GM12878 (cell line): ENCODE measurements around the gene FOXP1. TPM values are rescaled to one million over a fixed set of nuclear protein-coding genes. Genes with fewer than 3 reads are reported as not detected.

Experiments used
- ATAC-seq: fragments of 200-7000 bp; cut with Tn5 transposase; 3 replicates; pipeline ENCODE4 v1.9.1; 2020; ENCODE audit warnings: mild to moderate bottlenecking, moderate library complexity
- BruUV-seq: library from RNA; stranded (reverse); fragments of 400-500 nt; replicated peaks from 2 replicates; lab custom pipeline; 2021; lab: Mats Ljungman, UMichigan
- CTCF ChIA-PET: fragments of 300-600 bp; sonication (Branson Sonifier 250); formaldehyde crosslinking; extraction: SDS; loops from one replicate; lab custom pipeline; 2021; ENCODE audit warnings: inconsistent platforms; lab: Yijun Ruan, JAX
- POLR2A ChIA-PET: fragments of 350-600 bp; formaldehyde crosslinking; extraction: SDS; loops from one replicate; lab custom pipeline; 2021; ENCODE audit warnings: inconsistent platforms; lab: Charles Lee
- RAD21 ChIA-PET: fragments of 300-600 bp; sonication (Branson Sonifier 250); formaldehyde crosslinking; loops from one replicate; lab custom pipeline; 2023; ENCODE audit warnings: antibody characterized with exemption; ENCODE audit not compliant: unreplicated experiment; lab: Charles Lee
- SMC1A ChIA-PET: fragments of 300-600 bp; sonication (Branson Sonifier 250); formaldehyde crosslinking; loops from one replicate; lab custom pipeline; 2023; ENCODE audit not compliant: unreplicated experiment, uncharacterized antibody; lab: Charles Lee
- DNase-seq: peaks from one replicate; pipeline ENCODE4 v3.0.0-alpha.2; 2011; ENCODE audit warnings: low read depth, low spot score
- FAIRE-seq: peaks from 3 replicates; lab custom pipeline; 2011; peaks lifted over from hg19 to GRCh38; lab: Jason Lieb, UNC
- H2AFZ ChIP-seq: 2 replicates; pipeline ENCODE4 v1.6.0; 2011; ENCODE audit warnings: low read depth, low read length, control low read depth; ENCODE audit not compliant: control insufficient read depth
- H3K27ac ChIP-seq: 2 replicates; pipeline ENCODE4 v1.5.1; 2011; ENCODE audit warnings: control low read depth; ENCODE audit not compliant: control insufficient read depth, insufficient read depth
- H3K27me3 ChIP-seq, 2 experiments: replicated peaks in 1 of 2; 2 replicates each; pipeline versions ENCODE4 v1.6.0 to v1.6.1; 2011; ENCODE audit warnings: low read length in 1 of 2; ENCODE audit not compliant: control insufficient read depth in 2 of 2, insufficient read depth in 2 of 2
- H3K36me3 ChIP-seq, 2 experiments: 2 replicates each; pipeline ENCODE4 v1.5.1; 2011; ENCODE audit warnings: low read length in 1 of 2; ENCODE audit not compliant: control insufficient read depth in 2 of 2, insufficient read depth in 2 of 2
- H3K4me1 ChIP-seq: 2 replicates; pipeline ENCODE4 v1.6.1; 2011; ENCODE audit warnings: mild to moderate bottlenecking, low read length, moderate library complexity, mixed read lengths; ENCODE audit not compliant: control insufficient read depth, insufficient read depth
- H3K4me2 ChIP-seq: 2 replicates; pipeline ENCODE4 v1.6.0; 2011; ENCODE audit warnings: control low read depth; ENCODE audit not compliant: control insufficient read depth, insufficient read depth
- H3K4me3 ChIP-seq: fragments of 200-600 bp; sonication (generic); 2 replicates; pipeline ENCODE4 v1.5.1; 2016
- H3K79me2 ChIP-seq: 2 replicates; pipeline ENCODE4 v1.6.0; 2011; ENCODE audit warnings: low read length; ENCODE audit not compliant: control insufficient read depth, insufficient read depth
- H3K9ac ChIP-seq: 2 replicates; pipeline ENCODE4 v1.8.0; 2011; ENCODE audit warnings: low read length, control low read depth, mixed read lengths; ENCODE audit not compliant: control insufficient read depth, insufficient read depth
- H3K9me3 ChIP-seq: replicated peaks from 3 replicates; pipeline ENCODE4 v1.5.1; 2011; ENCODE audit warnings: mild to moderate bottlenecking, low read length; ENCODE audit not compliant: control insufficient read depth, insufficient read depth
- H4K20me1 ChIP-seq: 2 replicates; pipeline ENCODE4 v1.6.0; 2011; ENCODE audit not compliant: control insufficient read depth, insufficient read depth
- IRF4 ChIP-seq: IDR thresholded peaks from 2 replicates; pipeline ENCODE4 v1.6.1; 2011; ENCODE audit warnings: low read depth, low read length
- JUNB ChIP-seq: IDR thresholded peaks from 2 replicates; pipeline ENCODE4 v1.6.1; 2016; ENCODE audit warnings: antibody characterized with exemption, mild to moderate bottlenecking
- MEF2B ChIP-seq: fragments of 450-650 bp; IDR thresholded peaks from 2 replicates; pipeline ENCODE4 v1.6.1; 2018; ENCODE audit warnings: mild to moderate bottlenecking, moderate library complexity; ENCODE audit not compliant: partially characterized antibody, poor library complexity, severe bottlenecking
- SUPT20H ChIP-seq: IDR thresholded peaks from 2 replicates; pipeline ENCODE4 v1.6.1; 2011; ENCODE audit warnings: low read depth, mild to moderate bottlenecking, low read length, moderate library complexity, borderline replicate concordance; ENCODE audit not compliant: control insufficient read depth
- TARDBP ChIP-seq: IDR thresholded peaks from 2 replicates; pipeline ENCODE4 v1.6.1; 2016; ENCODE audit warnings: borderline replicate concordance
- ZBED1 ChIP-seq: IDR thresholded peaks from 2 replicates; pipeline ENCODE4 v1.6.1; 2016; ENCODE audit warnings: borderline replicate concordance
- ZNF622 ChIP-seq: fragments of 450-650 bp; IDR thresholded peaks from 2 replicates; pipeline ENCODE4 v1.6.1; 2017; ENCODE audit warnings: mild to moderate bottlenecking, inconsistent platforms
- WGBS: methylation state at CpG from one replicate; pipeline ENCODE4 v1.1.6; 2016; ENCODE audit warnings: low lambda C conversion rate; ENCODE audit not compliant: insufficient replicate concordance, insufficient coverage; ENCODE audit errors: missing lambda C conversion rate; 5-methylcytosine and 5-hydroxymethylcytosine counted together
- in situ Hi-C: fragments of 300-500 bp; cut with MboI; formaldehyde crosslinking; loops from 9 replicates; pipeline ENCODE4 v1.14.3; 2018; ENCODE audit warnings: mixed read lengths
- intact Hi-C: fragments of 100-400 bp; cut with micrococcal nuclease; formaldehyde crosslinking; loops from one replicate; pipeline ENCODE4 v1.14.2; 2022; ENCODE audit not compliant: unreplicated experiment
- polyA plus RNA-seq, 11 experiments: library from polyadenylated mRNA; depleted of rRNA in 4 of 11; unstranded in 6 of 11; stranded (reverse) in 5 of 11; fragments of >200 nt; fragmentation: Nextera tagmentation in 4 of 11; fragmentation: Illumina TruSeq in 1 of 11; extraction: Ambion mirVana in 4 of 11; extraction: Trizol in 1 of 11; gene quantifications; 1 replicate in 1 of 11; 2 replicates in 10 of 11; pipeline versions ENCODE4 v1.2.1 to v1.2.3, GENCODE V29; 2011 to 2016; ENCODE audit warnings: inconsistent platforms in 2 of 11, missing spikeins in 2 of 11, low read depth in 1 of 11
- total RNA-seq, 4 experiments: library from RNA; depleted of rRNA in 3 of 4; stranded (reverse); fragments of >200 nt in 3 of 4; fragmentation: Illumina TruSeq in 1 of 4; extraction: Trizol in 1 of 4; gene quantifications; 2 replicates each; pipeline versions ENCODE4 v1.2.1 to v1.2.3, GENCODE V29; 2013 to 2021
- TF ChIP-seq, protein P1 (sequence below): fragments of 450-650 bp; formaldehyde crosslinking; IDR thresholded peaks from 2 replicates; pipeline ENCODE4 v1.5.0; 2022; ENCODE audit warnings: mild to moderate bottlenecking, missing genetic modification characterization
- TF ChIP-seq, protein P2 (sequence below): fragments of 450-650 bp; IDR thresholded peaks from 2 replicates; pipeline ENCODE4 v1.6.1; 2017; ENCODE audit warnings: mild to moderate bottlenecking, low read depth, inconsistent platforms; ENCODE audit not compliant: poor library complexity, severe bottlenecking

FOXP1 gene
- total and polyA plus RNA-seq, 10 of the 15 experiments (the other 5 are each of a cell fraction or from before 2014, with no cell fraction given): 0.05 to 1.6 (median 0.20) TPM; not detected in 1

DNA sequence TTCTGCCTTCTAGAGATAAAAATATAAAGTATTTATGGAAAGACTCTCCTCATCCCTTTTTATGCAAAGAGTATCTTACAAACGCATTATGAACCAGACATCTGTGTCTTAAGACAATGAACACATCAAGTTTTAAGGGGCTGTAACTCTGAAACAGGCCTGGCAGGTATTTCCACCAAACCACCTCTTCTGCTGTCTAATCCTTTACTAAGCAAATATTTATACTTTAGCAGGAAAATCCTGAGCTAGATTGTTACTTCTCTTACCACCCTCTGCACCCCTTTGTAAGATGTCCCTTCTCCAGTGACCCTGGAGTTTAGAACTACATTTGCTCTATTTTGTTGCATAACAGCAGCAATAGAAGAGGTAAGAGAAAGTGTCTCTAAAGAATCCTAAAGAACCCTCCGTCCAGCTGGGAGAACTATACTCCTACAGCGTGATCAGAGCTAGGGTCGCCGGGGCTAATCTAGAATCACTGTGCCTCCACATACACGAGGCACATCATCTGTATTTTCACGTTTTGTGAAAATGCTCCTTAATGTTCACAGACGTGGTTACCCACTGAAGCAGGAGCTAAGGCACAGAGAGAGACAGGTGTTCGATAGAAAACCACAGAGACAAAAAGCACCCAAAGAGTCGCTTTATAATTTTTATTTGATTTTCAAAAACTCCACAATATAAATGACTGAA, 129.6 kb downstream of the FOXP1 start:
- Histone ChIP-seq H3K4me2 (no peak overlapping the region), H3K79me2 (no peaks in the 10 kb centered on the region)
- no peak for DNase-seq
- intact Hi-C loops: no loop called here
- SMC1A ChIA-PET: interaction anchor here (0.7 to 1.8 kb wide), 2 partner anchors 10 to 138 kb away, joined by 3 to 4 read pairs; no protein-coding TSS in a partner anchor
- no peak for TF ChIP-seq TARDBP
- TF ChIP-seq, all 136 proteins: peak for 0
- Histone ChIP-seq H4K20me1 (no peaks in the 10 kb centered on the region), H3K36me3 (no peaks in the 10 kb centered on the region), H3K9me3 (no peaks in the 10 kb centered on the region), H3K4me3 (no peak overlapping the region), H3K9ac (no peak overlapping the region), H3K27me3 (peaks cover 0 to 3% of the 10 kb centered on the region in 2 experiments; a peak in 2 of 4 replicates), H2AFZ (no peak overlapping the region), H3K4me1 (no peaks in the 10 kb centered on the region), H3K27ac (no peak overlapping the region)
- ChIA-PET RAD21 (no interaction called here), CTCF (no interaction called here), POLR2A (no interaction called here)
- in situ Hi-C loops: no loop called here
- ATAC-seq (no peak), FAIRE-seq (no peak)
- WGBS: 37% methylated on average over 10 of the region's 10 CpGs
- BruUV-seq: no TSS peak

DNA sequence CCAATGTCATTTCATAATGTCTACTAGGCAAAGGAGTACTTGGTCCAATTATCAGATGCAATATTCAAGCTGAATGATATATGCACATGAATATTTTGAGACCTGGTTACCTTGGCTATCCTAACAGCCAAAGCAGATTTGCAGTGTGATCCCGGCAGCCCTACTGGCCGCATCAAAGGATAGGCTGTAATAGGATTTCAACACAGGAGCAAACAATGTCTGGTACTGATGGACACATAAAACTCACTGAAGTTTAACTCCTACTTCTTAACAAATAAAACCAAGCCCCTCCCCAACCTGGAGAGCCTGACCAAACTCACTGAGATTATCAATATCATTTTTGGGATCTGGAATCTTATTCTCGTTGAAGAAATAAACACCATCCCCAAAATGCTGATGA, 130.2 kb downstream of the FOXP1 start:
- H3K4me2 ChIP-seq: no peak overlapping the region
- ATAC-seq (no peak), DNase-seq (no peak), FAIRE-seq (no peak)
- ChIA-PET POLR2A (no interaction called here), RAD21 (no interaction called here), CTCF (no interaction called here), SMC1A (no interaction called here)
- no peaks in the 10 kb centered on the region for H3K79me2 ChIP-seq
- no peak overlapping the region for H3K9ac ChIP-seq
- no peak overlapping the region for H2AFZ ChIP-seq
- in situ Hi-C loops (no loop called here), intact Hi-C loops (no loop called here)
- H3K27ac ChIP-seq: no peak overlapping the region
- no peaks in the 10 kb centered on the region for H3K4me1 ChIP-seq
- peaks cover 0 to 3% of the 10 kb centered on the region in 2 experiments; a peak in 2 of 4 replicates for H3K27me3 ChIP-seq
- no peaks in the 10 kb centered on the region for H4K20me1 ChIP-seq
- H3K4me3 ChIP-seq: no peak overlapping the region
- 64% methylated on average over 3 of the region's 3 CpGs for WGBS
- no peaks in the 10 kb centered on the region for H3K36me3 ChIP-seq
- no TSS peak for BruUV-seq
- no peaks in the 10 kb centered on the region for H3K9me3 ChIP-seq
- TF ChIP-seq JUNB (no peak), ZBED1 (no peak), MEF2B (no peak), TARDBP (no peak), IRF4 (no peak), ZNF622 (no peak), SUPT20H (no peak)
- TF ChIP-seq, protein P1, sequence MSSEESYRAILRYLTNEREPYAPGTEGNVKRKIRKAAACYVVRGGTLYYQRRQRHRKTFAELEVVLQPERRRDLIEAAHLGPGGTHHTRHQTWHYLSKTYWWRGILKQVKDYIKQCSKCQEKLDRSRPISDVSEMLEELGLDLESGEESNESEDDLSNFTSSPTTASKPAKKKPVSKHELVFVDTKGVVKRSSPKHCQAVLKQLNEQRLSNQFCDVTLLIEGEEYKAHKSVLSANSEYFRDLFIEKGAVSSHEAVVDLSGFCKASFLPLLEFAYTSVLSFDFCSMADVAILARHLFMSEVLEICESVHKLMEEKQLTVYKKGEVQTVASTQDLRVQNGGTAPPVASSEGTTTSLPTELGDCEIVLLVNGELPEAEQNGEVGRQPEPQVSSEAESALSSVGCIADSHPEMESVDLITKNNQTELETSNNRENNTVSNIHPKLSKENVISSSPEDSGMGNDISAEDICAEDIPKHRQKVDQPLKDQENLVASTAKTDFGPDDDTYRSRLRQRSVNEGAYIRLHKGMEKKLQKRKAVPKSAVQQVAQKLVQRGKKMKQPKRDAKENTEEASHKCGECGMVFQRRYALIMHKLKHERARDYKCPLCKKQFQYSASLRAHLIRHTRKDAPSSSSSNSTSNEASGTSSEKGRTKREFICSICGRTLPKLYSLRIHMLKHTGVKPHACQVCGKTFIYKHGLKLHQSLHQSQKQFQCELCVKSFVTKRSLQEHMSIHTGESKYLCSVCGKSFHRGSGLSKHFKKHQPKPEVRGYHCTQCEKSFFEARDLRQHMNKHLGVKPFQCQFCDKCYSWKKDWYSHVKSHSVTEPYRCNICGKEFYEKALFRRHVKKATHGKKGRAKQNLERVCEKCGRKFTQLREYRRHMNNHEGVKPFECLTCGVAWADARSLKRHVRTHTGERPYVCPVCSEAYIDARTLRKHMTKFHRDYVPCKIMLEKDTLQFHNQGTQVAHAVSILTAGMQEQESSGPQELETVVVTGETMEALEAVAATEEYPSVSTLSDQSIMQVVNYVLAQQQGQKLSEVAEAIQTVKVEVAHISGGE (CRISPR knock-in tag): no peak
- TF ChIP-seq, protein P2, sequence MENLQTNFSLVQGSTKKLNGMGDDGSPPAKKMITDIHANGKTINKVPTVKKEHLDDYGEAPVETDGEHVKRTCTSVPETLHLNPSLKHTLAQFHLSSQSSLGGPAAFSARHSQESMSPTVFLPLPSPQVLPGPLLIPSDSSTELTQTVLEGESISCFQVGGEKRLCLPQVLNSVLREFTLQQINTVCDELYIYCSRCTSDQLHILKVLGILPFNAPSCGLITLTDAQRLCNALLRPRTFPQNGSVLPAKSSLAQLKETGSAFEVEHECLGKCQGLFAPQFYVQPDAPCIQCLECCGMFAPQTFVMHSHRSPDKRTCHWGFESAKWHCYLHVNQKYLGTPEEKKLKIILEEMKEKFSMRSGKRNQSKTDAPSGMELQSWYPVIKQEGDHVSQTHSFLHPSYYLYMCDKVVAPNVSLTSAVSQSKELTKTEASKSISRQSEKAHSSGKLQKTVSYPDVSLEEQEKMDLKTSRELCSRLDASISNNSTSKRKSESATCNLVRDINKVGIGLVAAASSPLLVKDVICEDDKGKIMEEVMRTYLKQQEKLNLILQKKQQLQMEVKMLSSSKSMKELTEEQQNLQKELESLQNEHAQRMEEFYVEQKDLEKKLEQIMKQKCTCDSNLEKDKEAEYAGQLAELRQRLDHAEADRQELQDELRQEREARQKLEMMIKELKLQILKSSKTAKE: no peak
